Measurements from ENCODE around the gene LRMDA.

Gene LRMDA

DNA sequence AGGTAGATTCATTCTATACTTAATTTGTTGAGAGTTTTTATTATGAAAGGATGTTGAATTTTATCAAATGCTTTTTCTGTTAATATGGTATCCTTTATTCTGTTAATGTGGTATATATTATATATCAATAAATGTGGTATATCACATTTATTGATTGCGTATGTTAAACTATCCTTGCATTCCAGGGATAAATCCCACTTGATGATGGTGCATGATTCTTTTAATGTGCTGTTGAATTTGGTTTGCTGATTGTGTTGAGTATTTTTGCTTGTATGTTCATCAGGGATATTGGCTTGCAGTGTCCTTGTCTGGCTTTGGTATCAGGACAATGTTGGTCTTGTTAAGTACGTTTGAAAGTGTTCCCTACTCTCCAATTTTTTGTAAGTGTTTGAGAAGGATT is 11.9 kb downstream of the LRMDA start:
- Histone ChIP-seq H2AFZ (no peak overlapping the region), H3K36me3 (ENCODE audit: control insufficient read depth, insufficient read depth, low read length) (no peaks in the 10 kb centered on the region), H3K4me3 (ENCODE audit: low read depth, low read length) (no peak overlapping the region), H3K4me2 (ENCODE audit: low read length) (no peak overlapping the region), H3K9ac (no peak overlapping the region), H3K9me3 (ENCODE audit: control insufficient read depth, low read length) (no peaks in the 10 kb centered on the region), H3K4me1 (no peaks in the 10 kb centered on the region), H3K79me2 (no peaks in the 10 kb centered on the region), H3K27ac (no peak overlapping the region), H3K27me3 (ENCODE audit: control insufficient read depth, insufficient read depth, low read length) (no peaks in the 10 kb centered on the region)
- TF ChIP-seq CTCF (IDR thresholded peaks at IDR 0.05), result no peak

- Histone ChIP-seq H3K36me3 (ENCODE audit: control insufficient read depth, insufficient read depth, low read length) (no peaks in the 10 kb centered on the region), H3K27me3 (ENCODE audit: control insufficient read depth, insufficient read depth, low read length) (no peaks in the 10 kb centered on the region), H3K27ac (no peak overlapping the region), H3K9ac (no peak overlapping the region), H2AFZ (no peak overlapping the region), H3K9me3 (ENCODE audit: control insufficient read depth, low read length) (no peaks in the 10 kb centered on the region), H3K4me2 (ENCODE audit: low read length) (no peak overlapping the region), H3K4me3 (ENCODE audit: low read depth, low read length) (no peak overlapping the region), H3K79me2 (no peaks in the 10 kb centered on the region), H3K4me1 (no peaks in the 10 kb centered on the region)
- no peak for TF ChIP-seq CTCF (IDR thresholded peaks at IDR 0.05)
These were observed 13.5 kb downstream of the LRMDA start for GRCh38 chr10:75444781-75445386.

DNA sequence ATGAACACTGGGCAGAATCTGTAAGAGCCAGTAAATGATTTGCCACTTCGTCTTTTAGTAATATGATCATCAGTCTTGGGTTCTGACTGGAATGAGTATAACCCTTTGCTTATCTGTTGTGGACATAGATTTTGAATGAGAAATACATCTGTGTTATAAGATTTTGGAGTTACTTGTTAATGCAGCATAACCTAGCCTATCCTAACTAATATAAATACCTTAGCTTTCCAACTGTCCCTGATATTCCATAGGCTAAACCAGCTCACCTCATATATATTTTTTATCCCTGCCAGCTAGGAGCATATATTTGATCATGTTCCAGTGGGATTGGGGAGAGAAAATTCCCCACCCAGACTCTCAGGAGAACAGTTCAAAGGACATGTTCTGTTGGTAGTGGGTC is 15.1 kb downstream of the LRMDA start:
- H3K9me3 ChIP-seq (ENCODE audit: control insufficient read depth, low read length), result no peaks in the 10 kb centered on the region
- no peaks in the 10 kb centered on the region for H3K79me2 ChIP-seq
- H3K4me3 ChIP-seq (ENCODE audit: low read depth, low read length), result no peak overlapping the region
- H3K4me2 ChIP-seq (ENCODE audit: low read length), result no peak overlapping the region
- no peak overlapping the region for H3K9ac ChIP-seq
- H2AFZ ChIP-seq, result no peak overlapping the region
- no peaks in the 10 kb centered on the region for H3K36me3 ChIP-seq (ENCODE audit: control insufficient read depth, insufficient read depth, low read length)
- no peak overlapping the region for H3K27ac ChIP-seq
- no peaks in the 10 kb centered on the region for H3K27me3 ChIP-seq (ENCODE audit: control insufficient read depth, insufficient read depth, low read length)
- no peak for TF ChIP-seq CTCF (IDR thresholded peaks at IDR 0.05)
- no peaks in the 10 kb centered on the region for H3K4me1 ChIP-seq

DNA sequence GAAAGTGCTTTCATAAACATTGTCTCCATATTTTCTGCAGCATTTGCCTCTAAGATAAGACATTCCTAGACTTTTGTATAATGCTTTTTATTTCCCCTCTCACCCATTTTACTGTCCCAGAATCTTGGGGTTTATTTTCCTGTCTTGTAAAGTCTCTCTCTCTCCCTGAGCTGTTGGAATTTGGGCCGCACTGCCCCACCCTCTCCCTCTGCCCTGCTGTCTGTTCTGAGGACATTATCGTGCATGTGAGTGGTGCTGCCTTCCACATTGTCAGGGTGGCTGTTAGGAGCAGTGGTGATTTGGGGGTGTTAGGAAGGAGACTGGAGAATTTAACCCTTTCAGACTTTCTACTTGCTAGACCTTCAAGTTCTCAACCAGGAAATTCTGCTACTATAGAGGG is 16.7 kb downstream of the LRMDA start:
- Histone ChIP-seq H3K4me3 (ENCODE audit: low read depth, low read length) (no peak overlapping the region), H3K79me2 (no peaks in the 10 kb centered on the region), H3K27me3 (ENCODE audit: control insufficient read depth, insufficient read depth, low read length) (no peaks in the 10 kb centered on the region), H3K9ac (no peak overlapping the region), H3K27ac (no peak overlapping the region), H2AFZ (no peak overlapping the region), H3K36me3 (ENCODE audit: control insufficient read depth, insufficient read depth, low read length) (no peaks in the 10 kb centered on the region), H3K4me2 (ENCODE audit: low read length) (no peak overlapping the region), H3K9me3 (ENCODE audit: control insufficient read depth, low read length) (no peaks in the 10 kb centered on the region), H3K4me1 (no peaks in the 10 kb centered on the region)
- no peak for TF ChIP-seq CTCF (IDR thresholded peaks at IDR 0.05)

DNA sequence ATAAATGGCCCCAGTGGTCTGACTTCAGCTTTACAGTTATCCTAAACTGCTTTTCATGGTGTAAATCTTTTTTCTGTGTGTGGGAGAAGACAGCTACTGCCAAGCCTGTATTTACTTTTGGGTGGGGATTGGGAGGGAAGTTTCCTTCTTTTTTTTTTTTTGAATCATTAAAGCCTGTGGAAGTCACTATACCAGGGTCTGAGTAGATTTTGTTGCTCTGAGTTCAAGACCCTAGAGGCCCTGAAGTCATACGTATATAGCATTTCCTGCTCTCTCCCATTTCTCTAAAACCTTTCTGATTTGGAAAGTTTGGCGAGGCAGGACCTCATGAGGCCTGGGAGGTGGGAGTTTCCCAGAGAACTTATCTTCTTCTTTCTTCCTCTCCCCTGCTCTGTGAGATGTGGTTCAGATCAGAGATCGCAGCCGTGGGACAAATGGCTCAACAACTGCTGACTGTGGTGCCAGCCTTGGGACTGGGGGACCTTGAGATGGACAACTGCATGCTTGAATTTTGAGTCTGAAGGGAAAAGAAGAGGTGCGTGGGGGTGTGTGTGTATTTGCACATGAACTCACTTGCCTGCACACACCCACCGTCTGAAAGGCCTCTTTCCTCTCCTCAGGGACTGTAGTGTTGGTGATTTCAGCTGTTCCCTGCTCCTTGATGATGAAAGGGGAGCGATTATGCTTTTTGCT is 18.1 kb downstream of the LRMDA start:
- Histone ChIP-seq H2AFZ (no peak overlapping the region), H3K36me3 (ENCODE audit: control insufficient read depth, insufficient read depth, low read length) (no peaks in the 10 kb centered on the region), H3K4me3 (ENCODE audit: low read depth, low read length) (no peak overlapping the region), H3K27ac (no peak overlapping the region), H3K9ac (no peak overlapping the region), H3K4me1 (no peaks in the 10 kb centered on the region), H3K79me2 (no peaks in the 10 kb centered on the region), H3K9me3 (ENCODE audit: control insufficient read depth, low read length) (no peaks in the 10 kb centered on the region), H3K4me2 (ENCODE audit: low read length) (no peak overlapping the region), H3K27me3 (ENCODE audit: control insufficient read depth, insufficient read depth, low read length) (no peaks in the 10 kb centered on the region)
- TF ChIP-seq CTCF (IDR thresholded peaks at IDR 0.05), result no peak

Data from parathyroid adenoma (tissue), 2 donors.